Panc1 (cell line): ENCODE results near the gene CKS1B. TPM values are rescaled to one million over a fixed set of nuclear protein-coding genes. Genes with fewer than 3 reads are reported as not detected.

ENCODE experiments used
- ATAC-seq: fragments of 200-7000 bp; cut with Tn5 transposase; 2 replicates; pipeline ENCODE4 v1.9.1; 2020; ENCODE audit warnings: mild to moderate bottlenecking, moderate library complexity
- BruUV-seq: library from RNA; stranded (reverse); fragments of 400-500 nt; replicated peaks from 2 replicates; lab custom pipeline; 2021; lab: Mats Ljungman, UMichigan
- CTCF ChIA-PET: fragments of 300-600 bp; sonication (Branson Sonifier 250); formaldehyde crosslinking; loops from one replicate; lab custom pipeline; 2022; ENCODE audit warnings: antibody characterized with exemption; lab: Charles Lee
- POLR2A ChIA-PET: fragments of 300-600 bp; sonication (Branson Sonifier 250); formaldehyde crosslinking; loops from one replicate; lab custom pipeline; 2022; ENCODE audit warnings: antibody characterized with exemption; lab: Charles Lee
- DNase-seq: peaks from one replicate; pipeline ENCODE4 v3.0.0-alpha.2; 2010; ENCODE audit warnings: low read depth, low spot score
- H3K27ac ChIP-seq: 2 replicates; pipeline ENCODE4 v1.5.1; 2011; ENCODE audit warnings: mild to moderate bottlenecking, low read length, inconsistent platforms
- H3K27me3 ChIP-seq: fragments of 200-500 bp; sonication (Bioruptor generic); 2 replicates; pipeline ENCODE4 v1.6.0; 2014; ENCODE audit warnings: low read length, inconsistent platforms; ENCODE audit not compliant: control insufficient read depth, insufficient read depth
- H3K36me3 ChIP-seq: fragments of 200-500 bp; sonication (Bioruptor generic); 2 replicates; pipeline ENCODE4 v1.5.1; 2014; ENCODE audit warnings: inconsistent platforms, mild to moderate bottlenecking, low read length, moderate library complexity; ENCODE audit not compliant: control insufficient read depth, insufficient read depth
- H3K4me1 ChIP-seq: 2 replicates; pipeline ENCODE4 v1.5.1; 2011; ENCODE audit warnings: inconsistent platforms, mild to moderate bottlenecking, low read length, moderate library complexity; ENCODE audit not compliant: control insufficient read depth, insufficient read depth
- H3K4me3 ChIP-seq, 2 experiments: 2 replicates each; pipeline ENCODE4 v1.5.1; 2011 to 2012; ENCODE audit warnings: low read depth in 2 of 2, low read length in 2 of 2, mild to moderate bottlenecking in 2 of 2, inconsistent platforms in 1 of 2, moderate library complexity in 1 of 2
- H3K9me3 ChIP-seq: fragments of 200-500 bp; sonication (Bioruptor generic); 2 replicates; pipeline ENCODE4 v1.5.1; 2014; ENCODE audit warnings: low read depth, mild to moderate bottlenecking, inconsistent platforms, low read length, moderate library complexity; ENCODE audit not compliant: control insufficient read depth, insufficient read depth
- CTCF ChIP-seq: fragments of 450-650 bp; IDR thresholded peaks from 2 replicates; pipeline ENCODE4 v1.5.1; 2017; ENCODE audit warnings: mild to moderate bottlenecking
- POLR2AphosphoS5 ChIP-seq: IDR thresholded peaks from 2 replicates; pipeline ENCODE4 v1.6.1; 2012; ENCODE audit warnings: mild to moderate bottlenecking, low read depth, low read length, moderate library complexity
- REST ChIP-seq, 2 experiments: IDR thresholded peaks; 2 replicates each; pipeline ENCODE4 v1.6.1; 2011 to 2012; ENCODE audit warnings: low read depth in 2 of 2, control low read depth in 1 of 2, low read length in 1 of 2, mild to moderate bottlenecking in 1 of 2, moderate library complexity in 1 of 2; ENCODE audit not compliant: insufficient read depth in 1 of 2
- SIN3A ChIP-seq: IDR thresholded peaks from 2 replicates; pipeline ENCODE4 v1.6.1; 2012; ENCODE audit warnings: low read depth, mild to moderate bottlenecking, low read length, moderate library complexity, borderline replicate concordance; ENCODE audit not compliant: insufficient read depth
- TCF7L2 ChIP-seq: IDR thresholded peaks from 2 replicates; pipeline ENCODE4 v1.6.1; 2011; ENCODE audit warnings: mild to moderate bottlenecking, low read depth, low read length, inconsistent platforms
- in situ Hi-C: cut with HindIII; loops from 2 replicates; pipeline ENCODE4 v1.10.0; 2016; ENCODE audit warnings: low sequenced_read_pairs, low pct_unique_long_range_greater_than_20kb
- intact Hi-C: fragments of 100-400 bp; cut with micrococcal nuclease; formaldehyde crosslinking; loops from one replicate; pipeline ENCODE4 v1.10.0; 2022; ENCODE audit not compliant: unreplicated experiment
- total RNA-seq: library from RNA; stranded (reverse); gene quantifications from one replicate; pipeline ENCODE4 v1.2.1, GENCODE V29; 2021; ENCODE audit not compliant: unreplicated experiment

Gene CKS1B
- total RNA-seq, 1 experiment from 2014 or later = 212 TPM

- Histone ChIP-seq H3K27ac (no peak overlapping the region), H3K36me3 (no peaks in the 10 kb centered on the region), H3K9me3 (no peaks in the 10 kb centered on the region), H3K4me3 (no peak overlapping the region), H3K27me3 (no peaks in the 10 kb centered on the region), H3K4me1 (peaks cover 6% of the 10 kb centered on the region; the same call in 1 of the 2 replicates)
- CTCF ChIA-PET = interaction anchor here (0.6 to 1.7 kb wide), 5 partner anchors 22 to 385 kb away, joined by 3 to 9 read pairs (median 3); no protein-coding TSS in a partner anchor
- TF ChIP-seq REST (IDR thresholded peaks at IDR 0.05; ENCODE audit: insufficient read depth in 1 of 2, low read depth in 2 of 2, low read length in 1 of 2) = no peak
- TF ChIP-seq CTCF = no peak
- no peak for TF ChIP-seq POLR2AphosphoS5
- TF ChIP-seq TCF7L2 = no peak
- no peak for TF ChIP-seq SIN3A
- in situ Hi-C loops = no loop called here
- DNase-seq (no peak), ATAC-seq (no peak)
- intact Hi-C loops = no loop called here
- POLR2A ChIA-PET = interaction anchor here (0.6 kb wide), 1 partner anchor 66 kb away, joined by 3 read pairs; no protein-coding TSS in a partner anchor
- no TSS peak for BruUV-seq
Measured at GRCh38 chr1:154944401-154945159, 29.9 kb upstream of the CKS1B start.

GRCh38 chr1:154945160-154945961, 29.1 kb upstream of the CKS1B start:
- BruUV-seq = TSS peak; percentile 93
- POLR2A ChIA-PET = no interaction called here
- CTCF ChIA-PET = interaction anchor here (0.5 to 0.6 kb wide), 3 partner anchors 36 to 82 kb away, joined by 3 to 4 read pairs (median 3); no protein-coding TSS in a partner anchor

More at GRCh38 chr1:154945160-154945961, 29.1 kb upstream of the CKS1B start:
- Histone ChIP-seq H3K9me3 (no peaks in the 10 kb centered on the region), H3K4me3 (no peak overlapping the region), H3K27ac (no peak overlapping the region), H3K4me1 (peaks cover 6% of the 10 kb centered on the region; the same call in 1 of the 2 replicates), H3K27me3 (no peaks in the 10 kb centered on the region), H3K36me3 (no peaks in the 10 kb centered on the region)
- ATAC-seq = no peak
- in situ Hi-C loops (no loop called here), intact Hi-C loops (no loop called here)
- no peak for DNase-seq
- TF ChIP-seq SIN3A (no peak), REST (IDR thresholded peaks at IDR 0.05; ENCODE audit: insufficient read depth in 1 of 2, low read depth in 2 of 2, low read length in 1 of 2) (no peak), CTCF (no peak), TCF7L2 (no peak), POLR2AphosphoS5 (no peak)
